ENCODE data around the gene DPP4. TPM values are rescaled to one million over a fixed set of nuclear protein-coding genes. Genes with fewer than 3 reads are reported as not detected.

Gene DPP4
- polyA plus RNA-seq, 3 donors, result 0.46 TPM; not detected in 2

GRCh38 chr2:162041485-162041884 is 32.5 kb downstream of the DPP4 start:
- no peak for TF ChIP-seq CTCF (IDR thresholded peaks at IDR 0.05)
- no peaks in the 10 kb centered on the region for H3K36me3 ChIP-seq (replicated peaks in 1 of 2; ENCODE audit: control insufficient read depth in 1 of 2, insufficient read depth in 2 of 2, low read length in 2 of 2)
- H3K9ac ChIP-seq (ENCODE audit: insufficient read depth, low read length, poor library complexity, severe bottlenecking), result no peak overlapping the region
- no peaks in the 10 kb centered on the region for H3K9me3 ChIP-seq (replicated peaks in 1 of 2; ENCODE audit: control insufficient read depth in 1 of 2, insufficient read depth in 1 of 2, low read length in 2 of 2)
- H4K20me1 ChIP-seq (ENCODE audit: insufficient read depth, low read length), result no peaks in the 10 kb centered on the region
- no peaks in the 10 kb centered on the region for H3K27me3 Mint-ChIP-seq (ENCODE audit: low read depth in 3 of 3)
- 80% methylated on average over 1 of the region's 1 CpG for WGBS (ENCODE audit: insufficient coverage)
- H3K79me2 ChIP-seq (ENCODE audit: insufficient read depth, low read length), result no peaks in the 10 kb centered on the region
- no peak overlapping the region for H2AFZ ChIP-seq (ENCODE audit: insufficient read depth, low read depth, low read length, poor library complexity, severe bottlenecking)
- H3K9me3 Mint-ChIP-seq, result peaks cover 0 to 4% (median 0%) of the 10 kb centered on the region in 7 donors
- H3K4me1 Mint-ChIP-seq, result no peaks in the 10 kb centered on the region
- H3K4me3 Mint-ChIP-seq, result no peak overlapping the region
- intact Hi-C loops (cut with micrococcal nuclease), result no loop called here
- H3K4me3 ChIP-seq (replicated peaks in 1 of 3; ENCODE audit: low read depth in 2 of 3, low read length in 3 of 3), result no peak overlapping the region
- H3K27ac Mint-ChIP-seq, result peak overlapping the region in 1 of 7 donors; percentile 30
- H3K27ac ChIP-seq (ENCODE audit: low read depth in 1 of 2, low read length in 2 of 2), result no peak overlapping the region
- no peaks in the 10 kb centered on the region for H3K4me1 ChIP-seq (ENCODE audit: control insufficient read depth in 1 of 2, insufficient read depth in 2 of 2, low read length in 2 of 2)
- H3K36me3 Mint-ChIP-seq, result no peaks in the 10 kb centered on the region
- H3K27me3 ChIP-seq (ENCODE audit: control insufficient read depth in 2 of 2, insufficient read depth in 2 of 2, low read length in 2 of 2), result no peaks in the 10 kb centered on the region
- no peak for DNase-seq
- no peak overlapping the region for H3K4me2 ChIP-seq (replicated peaks; ENCODE audit: extremely low read depth, low read length, poor library complexity, severe bottlenecking)

GRCh38 chr2:162038725-162039124 is 35.3 kb downstream of the DPP4 start:
- Histone ChIP-seq H2AFZ (ENCODE audit: insufficient read depth, low read depth, low read length, poor library complexity, severe bottlenecking) (no peak overlapping the region), H3K9ac (ENCODE audit: insufficient read depth, low read length, poor library complexity, severe bottlenecking) (no peak overlapping the region), H3K4me3 (replicated peaks in 1 of 3; ENCODE audit: low read depth in 2 of 3, low read length in 3 of 3) (no peak overlapping the region), H4K20me1 (ENCODE audit: insufficient read depth, low read length) (no peaks in the 10 kb centered on the region), H3K79me2 (ENCODE audit: insufficient read depth, low read length) (no peaks in the 10 kb centered on the region), H3K9me3 (replicated peaks in 1 of 2; ENCODE audit: control insufficient read depth in 1 of 2, insufficient read depth in 1 of 2, low read length in 2 of 2) (no peaks in the 10 kb centered on the region), H3K27ac (ENCODE audit: low read depth in 1 of 2, low read length in 2 of 2) (no peak overlapping the region), H3K36me3 (replicated peaks in 1 of 2; ENCODE audit: control insufficient read depth in 1 of 2, insufficient read depth in 2 of 2, low read length in 2 of 2) (no peaks in the 10 kb centered on the region), H3K4me1 (ENCODE audit: control insufficient read depth in 1 of 2, insufficient read depth in 2 of 2, low read length in 2 of 2) (no peaks in the 10 kb centered on the region), H3K27me3 (ENCODE audit: control insufficient read depth in 2 of 2, insufficient read depth in 2 of 2, low read length in 2 of 2) (no peaks in the 10 kb centered on the region), H3K4me2 (replicated peaks; ENCODE audit: extremely low read depth, low read length, poor library complexity, severe bottlenecking) (no peak overlapping the region)
- Mint-ChIP-seq H3K4me1 (no peaks in the 10 kb centered on the region), H3K27ac (no peak overlapping the region), H3K36me3 (no peaks in the 10 kb centered on the region), H3K4me3 (no peak overlapping the region), H3K27me3 (ENCODE audit: low read depth in 3 of 3) (peaks cover 0 to 2% (median 0%) of the 10 kb centered on the region in 3 donors), H3K9me3 (peaks cover 0 to 4% (median 0%) of the 10 kb centered on the region in 7 donors)
- no peak for DNase-seq
- no peak for TF ChIP-seq CTCF (IDR thresholded peaks at IDR 0.05)
- intact Hi-C loops (cut with micrococcal nuclease), result no loop called here

Data from CD14-positive monocyte (primary cell).